Endothelial cell of umbilical vein (primary cell): ENCODE data around the gene FHOD1. TPM values are rescaled to one million over a fixed set of nuclear protein-coding genes. Genes with fewer than 3 reads are reported as not detected.

ENCODE experiments used
- BruUV-seq: library from RNA; stranded (reverse); fragments of 400-500 nt; replicated peaks from 2 replicates; lab custom pipeline; 2021; lab: Mats Ljungman, UMichigan
- CTCF ChIA-PET: fragments of 300-600, 350-600 bp; sonication (Branson Sonifier 250); formaldehyde crosslinking; loops from one replicate; lab custom pipeline; 2021; ENCODE audit warnings: antibody characterized with exemption, inconsistent platforms; lab: Charles Lee
- POLR2A ChIA-PET: fragments of 300-600, 350-600 bp; sonication (Branson Sonifier 250); formaldehyde crosslinking; loops from one replicate; lab custom pipeline; 2021; ENCODE audit warnings: antibody characterized with exemption, inconsistent platforms; lab: Charles Lee
- DNase-seq: peaks from one replicate; pipeline ENCODE4 v3.0.0-alpha.2; 2011; ENCODE audit warnings: low read depth, low spot score
- FAIRE-seq: peaks from 2 replicates; lab custom pipeline; 2011; peaks lifted over from hg19 to GRCh38; lab: Jason Lieb, UNC
- H2AFZ ChIP-seq: 2 replicates; pipeline ENCODE4 v1.6.0; 2012; ENCODE audit warnings: low read depth, low read length, control low read depth, inconsistent platforms
- H3K27ac ChIP-seq: 2 replicates; pipeline ENCODE4 v1.5.1; 2011; ENCODE audit warnings: low read depth, mild to moderate bottlenecking, control low read depth, low read length, moderate library complexity; ENCODE audit not compliant: insufficient read depth
- H3K27me3 ChIP-seq, 2 experiments: 2 replicates each; pipeline versions ENCODE4 v1.6.0 to v1.6.1; 2011; ENCODE audit warnings: low read length in 2 of 2, mixed read lengths in 1 of 2; ENCODE audit not compliant: control insufficient read depth in 2 of 2, insufficient read depth in 2 of 2
- H3K36me3 ChIP-seq, 2 experiments: 2 replicates in 1 of 2; 3 replicates in 1 of 2; pipeline ENCODE4 v1.5.1; 2011; ENCODE audit warnings: low read length in 2 of 2, mild to moderate bottlenecking in 1 of 2, moderate library complexity in 1 of 2; ENCODE audit not compliant: control insufficient read depth in 2 of 2, insufficient read depth in 2 of 2; ENCODE audit errors: extremely low read depth in 1 of 2
- H3K4me1 ChIP-seq: 3 replicates; pipeline ENCODE4 v1.5.1; 2011; ENCODE audit warnings: mild to moderate bottlenecking, low read length; ENCODE audit not compliant: control insufficient read depth, insufficient read depth; ENCODE audit errors: extremely low read depth
- H3K4me2 ChIP-seq: 2 replicates; pipeline ENCODE4 v1.6.1; 2011; ENCODE audit warnings: low read length, control low read depth, mixed read lengths; ENCODE audit not compliant: insufficient read depth
- H3K4me3 ChIP-seq, 3 experiments: fragments of 200-600 bp in 1 of 3; sonication (generic), shearing (Covaris generic) in 1 of 3; replicated peaks in 1 of 3; 2 replicates each; pipeline ENCODE4 v1.5.1; 2011 to 2016; ENCODE audit warnings: control low read depth in 3 of 3, low read length in 3 of 3, mild to moderate bottlenecking in 2 of 3, inconsistent platforms in 1 of 3, low read depth in 1 of 3, moderate library complexity in 1 of 3; ENCODE audit not compliant: insufficient read depth in 1 of 3
- H3K79me2 ChIP-seq: 2 replicates; pipeline ENCODE4 v1.6.0; 2012; ENCODE audit warnings: low read length, inconsistent platforms; ENCODE audit not compliant: control insufficient read depth, insufficient read depth
- H3K9ac ChIP-seq: replicated peaks from 2 replicates; pipeline ENCODE3; 2011; ENCODE audit warnings: low read length, control low read depth; ENCODE audit not compliant: insufficient read depth; ENCODE audit errors: extremely low read depth
- H3K9me1 ChIP-seq: replicated peaks from 3 replicates; pipeline ENCODE4 v1.6.0; 2011; ENCODE audit warnings: mild to moderate bottlenecking, low read length; ENCODE audit not compliant: control insufficient read depth, insufficient read depth; ENCODE audit errors: extremely low read depth
- H3K9me3 ChIP-seq: replicated peaks from 2 replicates; pipeline ENCODE4 v1.5.1; 2012; ENCODE audit warnings: low read length, inconsistent platforms; ENCODE audit not compliant: control insufficient read depth, insufficient read depth
- H4K20me1 ChIP-seq: replicated peaks from 2 replicates; pipeline ENCODE3; 2011; ENCODE audit warnings: mild to moderate bottlenecking, low read length; ENCODE audit not compliant: control insufficient read depth, insufficient read depth; ENCODE audit errors: extremely low read depth
- FOS ChIP-seq: IDR thresholded peaks from 2 replicates; pipeline ENCODE4 v1.6.1; 2011; ENCODE audit warnings: mild to moderate bottlenecking, low read length, moderate library complexity, borderline replicate concordance; ENCODE audit not compliant: insufficient read depth
- JUN ChIP-seq: IDR thresholded peaks from 2 replicates; pipeline ENCODE4 v1.6.1; 2011; ENCODE audit warnings: borderline replicate concordance, low read depth; ENCODE audit not compliant: insufficient read length, insufficient read depth
- MYC ChIP-seq: IDR thresholded peaks from one replicate; pipeline ENCODE4 v1.6.1; 2011; ENCODE audit warnings: mild to moderate bottlenecking, low read depth, low read length
- dilution Hi-C: fragments of 300-500 bp; cut with MboI; formaldehyde crosslinking; loops from one replicate; pipeline ENCODE4 v1.15.0; 2019; ENCODE audit warnings: low sequenced_read_pairs; ENCODE audit not compliant: extremely low pct_ligation_motif_present
- intact Hi-C: fragments of 100-400 bp; cut with micrococcal nuclease; formaldehyde crosslinking; loops from one replicate; pipeline ENCODE4 v1.10.0; 2022
- polyA plus RNA-seq, 4 experiments: library from polyadenylated mRNA; depleted of rRNA in 3 of 4; stranded (reverse) in 3 of 4; unstranded in 1 of 4; fragments of >200 nt; gene quantifications; 2 replicates each; pipeline versions ENCODE4 v1.2.1 to v1.2.3, GENCODE V29; 2011 to 2012; ENCODE audit warnings: missing spikeins in 1 of 4
- total RNA-seq: library from RNA; stranded (reverse); gene quantifications from 2 replicates; pipeline ENCODE4 v1.2.3, GENCODE V29; 2021
- TF ChIP-seq, protein P1 (sequence below): IDR thresholded peaks from 2 replicates; pipeline ENCODE4 v1.6.1; 2011; ENCODE audit not compliant: insufficient read depth, insufficient read length
- TF ChIP-seq, protein P2 (sequence below), 2 donors: IDR thresholded peaks; 1 replicate in 1 of 2; 2 replicates in 1 of 2; pipeline ENCODE4 v1.5.1; 2011; ENCODE audit warnings: low read length in 2 of 2, mild to moderate bottlenecking in 2 of 2, moderate library complexity in 2 of 2, control low read depth in 1 of 2, inconsistent platforms in 1 of 2, low read depth in 1 of 2; ENCODE audit not compliant: insufficient read depth in 1 of 2; ENCODE audit errors: extremely low read depth in 1 of 2

The FHOD1 gene
- total and polyA plus RNA-seq, 2 donors (not counting 3 experiments of a cell fraction or from before 2014, with no cell fraction given) = 63.6 to 124 TPM

DNA sequence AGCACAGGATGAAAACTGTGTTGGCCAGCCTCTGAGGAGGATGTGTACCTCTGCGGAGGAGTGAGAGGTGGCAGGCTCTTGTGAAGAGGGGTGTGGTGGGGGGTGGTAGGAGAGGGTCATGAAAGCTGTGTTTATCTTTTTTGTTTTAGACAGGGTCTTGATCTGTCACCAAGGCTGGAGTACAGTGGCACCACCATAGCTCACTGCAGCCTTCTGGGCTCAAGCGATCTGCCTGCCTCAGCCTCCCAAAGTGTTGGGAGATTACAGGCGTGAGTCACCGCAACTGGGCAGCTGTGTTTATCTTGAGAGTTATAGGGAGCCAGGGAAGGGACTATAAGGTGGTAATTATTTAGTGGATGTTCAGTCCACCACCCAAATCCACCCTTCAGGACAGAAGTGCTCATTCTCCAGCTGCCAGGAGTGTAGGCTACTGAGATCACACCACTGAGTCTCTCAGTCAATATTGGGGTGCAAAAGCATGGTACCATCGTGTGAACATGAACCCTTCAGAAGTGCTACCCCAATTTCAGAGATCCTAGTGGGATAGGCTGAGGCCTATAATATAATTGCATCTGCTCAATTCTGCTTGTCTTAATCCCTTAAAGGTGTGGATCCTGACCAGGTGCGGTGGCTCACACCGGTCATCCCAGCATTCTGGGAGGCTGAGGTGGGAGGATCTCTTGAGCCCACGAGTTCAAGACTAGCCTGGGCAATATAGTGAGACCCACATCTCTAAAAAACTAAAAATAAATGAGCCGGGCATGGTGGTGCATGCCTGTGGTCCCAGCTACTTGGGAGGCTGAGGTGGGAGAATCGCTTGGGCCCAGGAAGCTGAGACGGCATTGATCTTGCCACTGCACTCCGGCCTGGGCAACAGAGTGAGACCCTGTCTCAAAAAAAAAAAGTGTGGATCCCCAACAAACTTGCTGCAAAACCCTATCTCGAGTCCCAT lies 56.6 kb downstream of the FHOD1 start:
- no peaks in the 10 kb centered on the region for H3K27me3 ChIP-seq
- BruUV-seq = no TSS peak
- peaks cover 35% of the 10 kb centered on the region for H3K79me2 ChIP-seq
- H3K9me3 ChIP-seq = no peaks in the 10 kb centered on the region
- H3K4me3 ChIP-seq = no peak overlapping the region
- FAIRE-seq (peak; percentile 81), DNase-seq (no peak)
- CTCF ChIA-PET = interaction anchor here (0.6 to 3.5 kb wide), 8 partner anchors 8 to 237 kb away, joined by 3 to 15 read pairs (median 4); partner anchors contain the start of genes CES3, ELMO3 and NOL3
- no peak overlapping the region for H3K9ac ChIP-seq
- TF ChIP-seq FOS (no peak), MYC (no peak), JUN (peak; percentile 3)
- TF ChIP-seq, protein P1, sequence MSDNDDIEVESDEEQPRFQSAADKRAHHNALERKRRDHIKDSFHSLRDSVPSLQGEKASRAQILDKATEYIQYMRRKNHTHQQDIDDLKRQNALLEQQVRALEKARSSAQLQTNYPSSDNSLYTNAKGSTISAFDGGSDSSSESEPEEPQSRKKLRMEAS = no peak
- TF ChIP-seq, protein P2, sequence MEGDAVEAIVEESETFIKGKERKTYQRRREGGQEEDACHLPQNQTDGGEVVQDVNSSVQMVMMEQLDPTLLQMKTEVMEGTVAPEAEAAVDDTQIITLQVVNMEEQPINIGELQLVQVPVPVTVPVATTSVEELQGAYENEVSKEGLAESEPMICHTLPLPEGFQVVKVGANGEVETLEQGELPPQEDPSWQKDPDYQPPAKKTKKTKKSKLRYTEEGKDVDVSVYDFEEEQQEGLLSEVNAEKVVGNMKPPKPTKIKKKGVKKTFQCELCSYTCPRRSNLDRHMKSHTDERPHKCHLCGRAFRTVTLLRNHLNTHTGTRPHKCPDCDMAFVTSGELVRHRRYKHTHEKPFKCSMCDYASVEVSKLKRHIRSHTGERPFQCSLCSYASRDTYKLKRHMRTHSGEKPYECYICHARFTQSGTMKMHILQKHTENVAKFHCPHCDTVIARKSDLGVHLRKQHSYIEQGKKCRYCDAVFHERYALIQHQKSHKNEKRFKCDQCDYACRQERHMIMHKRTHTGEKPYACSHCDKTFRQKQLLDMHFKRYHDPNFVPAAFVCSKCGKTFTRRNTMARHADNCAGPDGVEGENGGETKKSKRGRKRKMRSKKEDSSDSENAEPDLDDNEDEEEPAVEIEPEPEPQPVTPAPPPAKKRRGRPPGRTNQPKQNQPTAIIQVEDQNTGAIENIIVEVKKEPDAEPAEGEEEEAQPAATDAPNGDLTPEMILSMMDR (IDR thresholded peaks at IDR 0.05; ENCODE audit: extremely low read depth in 1 of 2, insufficient read depth in 1 of 2, low read depth in 1 of 2, low read length in 2 of 2) = no peak
- peak overlapping the region; percentile 26 for H3K4me2 ChIP-seq
- peaks cover 2 to 13% of the 10 kb centered on the region in 2 experiments for H3K36me3 ChIP-seq
- no peak overlapping the region for H2AFZ ChIP-seq
- no peaks in the 10 kb centered on the region for H4K20me1 ChIP-seq
- no peaks in the 10 kb centered on the region for H3K9me1 ChIP-seq
- intact Hi-C loops = loop anchor here (5.0 to 10.0 kb wide), 2 partner anchors 37 to 204 kb away; partner anchors contain the start of genes TMEM208 and TPPP3
- H3K4me1 ChIP-seq = peaks cover 36% of the 10 kb centered on the region
- POLR2A ChIA-PET = no interaction called here
- dilution Hi-C loops = no loop called here
- H3K27ac ChIP-seq = peak overlapping the region; percentile 27
